Measurements from ENCODE around the gene VASP. TPM values are rescaled to one million over a fixed set of nuclear protein-coding genes. Genes with fewer than 3 reads are reported as not detected.

VASP gene
- total RNA-seq (ENCODE audit: low replicate concordance): 11.2 and 81.0 TPM in 2 replicates

GRCh38 chr19:45506989-45507871 is at the start of gene VASP:
Gene VASP, plus strand, starts transcription at chr19:45507479. Its CDS starts 293 bp downstream, at chr19:45507772.

GRCh38 chr19:45467456-45468158 is 39.7 kb upstream of the VASP start, which contains the start of gene FOSB:
Gene FOSB, plus strand, starts transcription at chr19:45467996. Its CDS starts 591 bp downstream, at chr19:45468587.

GRCh38 chr19:45498411-45499195 is 8.7 kb upstream of the VASP start, which contains the start of gene PPM1N:
Gene PPM1N, plus strand, starts transcription at chr19:45498443. Its CDS starts 30 bp downstream, at chr19:45498473.

Other genes starting within 250 kb of the VASP start
- not detected in 2 replicates for gene CKM, start 184.6 kb upstream of the VASP start, total RNA-seq (ENCODE audit: low replicate concordance)
- 0.23 TPM in 1 of 2 replicates, not detected in the other for gene KLC3, start 166.7 kb upstream of the VASP start, total RNA-seq (ENCODE audit: low replicate concordance)
- gene ERCC2, start 136.9 kb upstream of the VASP start, total RNA-seq (ENCODE audit: low replicate concordance): 20.2 and 21.0 TPM in 2 replicates
- gene PPP1R13L, start 102.4 kb upstream of the VASP start, total RNA-seq (ENCODE audit: low replicate concordance): 2.3 and 9.7 TPM in 2 replicates
- 2.8 and 7.7 TPM in 2 replicates for gene POLR1G, start 100.8 kb upstream of the VASP start, total RNA-seq (ENCODE audit: low replicate concordance)
- 27.5 and 94.3 TPM in 2 replicates for gene ERCC1, start 83.6 kb upstream of the VASP start, total RNA-seq (ENCODE audit: low replicate concordance)
- gene FOSB, start 39.5 kb upstream of the VASP start, total RNA-seq (ENCODE audit: low replicate concordance): 0.94 and 6.2 TPM in 2 replicates
- 5.3 and 8.1 TPM in 2 replicates for gene RTN2, start 10.4 kb upstream of the VASP start, total RNA-seq (ENCODE audit: low replicate concordance)
- 0.35 and 2.6 TPM in 2 replicates for gene PPM1N, start 9.0 kb upstream of the VASP start, total RNA-seq (ENCODE audit: low replicate concordance)
- gene OPA3, start 77.3 kb downstream of the VASP start, total RNA-seq (ENCODE audit: low replicate concordance): 2.1 and 3.1 TPM in 2 replicates
- 0.23 TPM in 1 of 2 replicates, not detected in the other for gene GPR4, start 94.7 kb downstream of the VASP start, total RNA-seq (ENCODE audit: low replicate concordance)
- gene EML2, start 131.9 kb downstream of the VASP start, total RNA-seq (ENCODE audit: low replicate concordance): 33.4 and 64.9 TPM in 2 replicates
- 1.8 TPM in 1 of 2 replicates, not detected in the other for gene GIPR, start 160.7 kb downstream of the VASP start, total RNA-seq (ENCODE audit: low replicate concordance)
- gene SNRPD2, start 184.5 kb downstream of the VASP start, total RNA-seq (ENCODE audit: low replicate concordance): 966 and 1,002 TPM in 2 replicates
- 3.2 and 10.4 TPM in 2 replicates for gene QPCTL, start 185.2 kb downstream of the VASP start, total RNA-seq (ENCODE audit: low replicate concordance)
- 2.3 and 3.5 TPM in 2 replicates for gene FBXO46, start 223.4 kb downstream of the VASP start, total RNA-seq (ENCODE audit: low replicate concordance)
- gene MEIOSIN, start 226.0 kb downstream of the VASP start, total RNA-seq (ENCODE audit: low replicate concordance): not detected in 2 replicates